CD4-positive, alpha-beta T cell (primary cell): ENCODE measurements around the gene TRAPPC6A. TPM values are rescaled to one million over a fixed set of nuclear protein-coding genes. Genes with fewer than 3 reads are reported as not detected.
A peak's percentile ranks its signal among the peaks of the same experiment; 100 is the strongest.

Experiments
- ATAC-seq: fragments of 200-7000 bp; cut with Tn5 transposase; one replicate; pipeline ENCODE4 v1.10.0; 2022; ENCODE audit warnings: mild to moderate bottlenecking; ENCODE audit not compliant: poor library complexity
- CTCF ChIA-PET: fragments of 350-600 bp; sonication (Branson Sonifier 250); formaldehyde crosslinking; loops from one replicate; lab custom pipeline; 2021; ENCODE audit warnings: antibody characterized with exemption, inconsistent platforms; lab: Charles Lee
- POLR2A ChIA-PET: fragments of 350-600 bp; sonication (Branson Sonifier 250); formaldehyde crosslinking; loops from one replicate; lab custom pipeline; 2021; ENCODE audit warnings: antibody characterized with exemption, inconsistent platforms; lab: Charles Lee
- DNase-seq, 14 experiments: peaks; one replicate each; pipeline ENCODE4 v3.0.0-alpha.2; 2013 to 2020; ENCODE audit warnings: mixed read lengths in 2 of 14
- H3K27ac ChIP-seq, 2 donors: one replicate each; pipeline versions ENCODE4 v1.5.1 to v1.7.0; 2013; ENCODE audit warnings: low read length in 2 of 2, low read depth in 1 of 2, mild to moderate bottlenecking in 1 of 2
- H3K27me3 ChIP-seq, 2 experiments: 1 replicate in 1 of 2; 2 replicates in 1 of 2; pipeline versions ENCODE4 v1.6.1 to v1.7.0; 2013; ENCODE audit warnings: low read length in 2 of 2, control low read depth in 1 of 2, mild to moderate bottlenecking in 1 of 2, moderate library complexity in 1 of 2; ENCODE audit not compliant: insufficient read depth in 2 of 2, control insufficient read depth in 1 of 2
- H3K36me3 ChIP-seq: one replicate; pipeline ENCODE4 v1.6.1; 2013; ENCODE audit warnings: low read length, control low read depth; ENCODE audit not compliant: insufficient read depth
- H3K4me1 ChIP-seq: one replicate; pipeline ENCODE4 v1.6.1; 2013; ENCODE audit warnings: low read length, control low read depth; ENCODE audit not compliant: insufficient read depth
- H3K4me3 ChIP-seq: one replicate; pipeline ENCODE4 v1.5.1; 2013; ENCODE audit warnings: mild to moderate bottlenecking, low read length, moderate library complexity
- H3K9me3 ChIP-seq, 2 experiments: 1 replicate in 1 of 2; 2 replicates in 1 of 2; pipeline versions ENCODE4 v1.6.1 to v1.7.0; 2013; ENCODE audit warnings: low read length in 2 of 2, mild to moderate bottlenecking in 2 of 2, control low read depth in 1 of 2, moderate library complexity in 1 of 2; ENCODE audit not compliant: control insufficient read depth in 1 of 2, insufficient read depth in 1 of 2
- H3K27ac Mint-ChIP-seq: one replicate; pipeline ENCODE4 v1.8.0; 2020; ENCODE audit warnings: mixed read lengths
- H3K27me3 Mint-ChIP-seq: one replicate; pipeline ENCODE4 v1.8.0; 2021; ENCODE audit warnings: mixed read lengths
- H3K36me3 Mint-ChIP-seq: one replicate; pipeline ENCODE4 v1.8.0; 2021; ENCODE audit warnings: low read depth, mixed read lengths
- H3K4me1 Mint-ChIP-seq: one replicate; pipeline ENCODE4 v1.8.0; 2021; ENCODE audit warnings: low read depth, mixed read lengths
- H3K4me3 Mint-ChIP-seq: one replicate; pipeline ENCODE4 v1.8.0; 2020; ENCODE audit warnings: mild to moderate bottlenecking, mixed read lengths
- H3K9me3 Mint-ChIP-seq: one replicate; pipeline ENCODE4 v1.8.0; 2020; ENCODE audit warnings: mixed read lengths
- intact Hi-C, 2 experiments: fragments of 100-400 bp; cut with DNase I in 1 of 2; cut with micrococcal nuclease in 1 of 2; formaldehyde crosslinking; loops; one replicate each; pipeline versions ENCODE4 v1.15.1 to v1.9.0; 2023 to 2025; cut with DNase I, micrococcal nuclease
- total RNA-seq, 174 experiments: library from RNA in 2 of 174; stranded (reverse) in 2 of 174; gene quantifications; one replicate each; pipeline ENCODE4 v1.2.3 and lab custom pipeline; 2021 to 2026
- TF ChIP-seq, protein P1 (sequence below): fragments of 200-600 bp; IDR thresholded peaks from one replicate; pipeline ENCODE4 v1.8.0; 2022; ENCODE audit warnings: antibody characterized with exemption, mild to moderate bottlenecking

The TRAPPC6A gene
- total RNA-seq, 2 experiments from 2014 or later, result 32.0 to 38.8 TPM

DNA sequence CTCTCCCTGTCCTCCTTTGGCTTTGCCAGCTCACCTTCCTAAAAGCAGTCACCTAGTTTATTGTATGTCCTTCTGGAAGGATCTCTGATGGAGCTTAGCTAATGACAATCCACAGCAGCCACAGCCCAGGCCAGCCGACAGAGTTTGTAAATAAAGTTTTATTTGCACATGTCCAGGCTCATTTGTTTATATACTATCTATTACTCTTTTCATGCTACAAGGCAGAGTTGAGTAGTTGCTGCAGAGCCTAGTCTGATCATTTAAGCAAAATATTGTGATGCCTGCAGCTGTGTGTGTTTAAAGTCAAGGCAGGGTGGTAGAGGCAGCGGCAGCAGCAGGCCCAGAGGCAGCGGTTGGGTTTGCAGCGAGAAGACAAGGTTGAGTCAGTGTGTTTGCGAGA is 49.9 kb downstream of the TRAPPC6A start:
- H3K4me3 Mint-ChIP-seq, result no peak overlapping the region
- H3K27me3 ChIP-seq, result no peaks in the 10 kb centered on the region
- no peaks in the 10 kb centered on the region for H3K36me3 ChIP-seq
- H3K36me3 Mint-ChIP-seq, result no peaks in the 10 kb centered on the region
- no peak overlapping the region for H3K27ac Mint-ChIP-seq
- H3K27ac ChIP-seq, result no peak overlapping the region
- intact Hi-C loops, result loop anchor here in 1 of 2 experiments (5.0 kb wide), 2 partner anchors 36 to 59 kb away; partner anchors contain the start of gene PPP1R37
- no peaks in the 10 kb centered on the region for H3K9me3 ChIP-seq
- no peak overlapping the region for H3K4me3 ChIP-seq
- ChIA-PET CTCF (no interaction called here), POLR2A (interaction anchor here (0.5 kb wide), 1 partner anchor 25 kb away, joined by 3 read pairs; no protein-coding TSS in a partner anchor)
- H3K4me1 ChIP-seq, result peaks cover 13% of the 10 kb centered on the region
- TF ChIP-seq, protein P1, sequence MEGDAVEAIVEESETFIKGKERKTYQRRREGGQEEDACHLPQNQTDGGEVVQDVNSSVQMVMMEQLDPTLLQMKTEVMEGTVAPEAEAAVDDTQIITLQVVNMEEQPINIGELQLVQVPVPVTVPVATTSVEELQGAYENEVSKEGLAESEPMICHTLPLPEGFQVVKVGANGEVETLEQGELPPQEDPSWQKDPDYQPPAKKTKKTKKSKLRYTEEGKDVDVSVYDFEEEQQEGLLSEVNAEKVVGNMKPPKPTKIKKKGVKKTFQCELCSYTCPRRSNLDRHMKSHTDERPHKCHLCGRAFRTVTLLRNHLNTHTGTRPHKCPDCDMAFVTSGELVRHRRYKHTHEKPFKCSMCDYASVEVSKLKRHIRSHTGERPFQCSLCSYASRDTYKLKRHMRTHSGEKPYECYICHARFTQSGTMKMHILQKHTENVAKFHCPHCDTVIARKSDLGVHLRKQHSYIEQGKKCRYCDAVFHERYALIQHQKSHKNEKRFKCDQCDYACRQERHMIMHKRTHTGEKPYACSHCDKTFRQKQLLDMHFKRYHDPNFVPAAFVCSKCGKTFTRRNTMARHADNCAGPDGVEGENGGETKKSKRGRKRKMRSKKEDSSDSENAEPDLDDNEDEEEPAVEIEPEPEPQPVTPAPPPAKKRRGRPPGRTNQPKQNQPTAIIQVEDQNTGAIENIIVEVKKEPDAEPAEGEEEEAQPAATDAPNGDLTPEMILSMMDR, result no peak
- DNase-seq, result no peak
- H3K4me1 Mint-ChIP-seq, result peaks cover 16% of the 10 kb centered on the region
- no peak for ATAC-seq
- H3K9me3 Mint-ChIP-seq, result no peaks in the 10 kb centered on the region
- no peaks in the 10 kb centered on the region for H3K27me3 Mint-ChIP-seq

DNA sequence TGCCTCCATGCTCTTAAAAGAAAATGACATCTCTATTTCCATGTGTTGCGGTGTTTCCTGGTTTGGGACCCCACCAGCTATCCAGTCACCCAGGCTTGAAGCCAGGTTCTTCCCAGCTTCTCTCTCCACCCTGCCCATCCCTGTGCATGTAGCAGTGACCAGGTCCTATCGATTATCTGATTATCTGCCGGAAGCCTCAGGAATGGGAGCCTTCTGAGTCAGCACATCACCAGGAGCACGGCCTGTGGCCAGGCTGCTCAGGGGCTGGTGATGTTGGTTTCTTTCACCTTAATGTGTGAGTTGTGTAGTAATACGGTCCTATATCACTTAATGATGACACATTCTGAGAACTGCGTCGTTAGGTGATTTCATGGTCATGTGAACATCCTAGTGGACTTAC is 51.4 kb downstream of the TRAPPC6A start:
- Mint-ChIP-seq H3K36me3 (no peaks in the 10 kb centered on the region), H3K27ac (no peak overlapping the region), H3K9me3 (no peaks in the 10 kb centered on the region), H3K4me1 (peaks cover 26% of the 10 kb centered on the region), H3K27me3 (no peaks in the 10 kb centered on the region), H3K4me3 (no peak overlapping the region)
- ATAC-seq (no peak), DNase-seq (no peak)
- Histone ChIP-seq H3K4me3 (no peak overlapping the region), H3K27ac (no peak overlapping the region), H3K27me3 (no peaks in the 10 kb centered on the region), H3K4me1 (peaks cover 19% of the 10 kb centered on the region), H3K36me3 (no peaks in the 10 kb centered on the region), H3K9me3 (no peaks in the 10 kb centered on the region)
- POLR2A ChIA-PET, result no interaction called here
- TF ChIP-seq, protein P1, result no peak
- CTCF ChIA-PET, result no interaction called here
- intact Hi-C loops, result loop anchor here (2.0 to 5.0 kb wide), 3 partner anchors 34 to 110 kb away; partner anchors contain the start of gene PPP1R37 (in 1 of the 2)

DNA sequence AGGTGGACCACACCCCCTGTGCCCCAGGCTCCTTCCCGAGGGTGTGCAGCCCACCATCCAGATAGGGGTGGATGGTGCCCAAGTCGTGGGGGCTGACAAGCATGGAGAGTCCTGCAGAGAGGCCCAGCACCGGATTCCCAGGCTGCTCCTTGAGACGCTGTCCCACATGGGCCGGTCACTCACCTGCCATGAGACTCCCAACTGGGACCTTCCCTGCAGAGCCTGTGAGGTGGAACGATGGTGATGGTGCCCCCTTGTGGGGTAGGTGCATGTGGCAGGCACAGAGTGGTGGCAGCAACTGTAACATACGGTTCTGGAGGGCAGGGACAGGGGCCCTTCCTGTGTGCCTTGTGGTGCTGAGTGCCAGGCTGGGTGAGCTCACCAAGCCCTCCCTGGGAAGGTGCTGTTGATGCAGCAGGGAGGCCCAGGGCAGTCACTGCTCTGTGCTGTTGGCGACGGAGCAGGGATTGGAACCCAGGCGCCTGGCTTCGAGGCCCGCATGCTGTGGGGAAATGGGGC is 52.0 kb downstream of the TRAPPC6A start:
- Mint-ChIP-seq H3K9me3 (no peaks in the 10 kb centered on the region), H3K4me3 (no peak overlapping the region), H3K27ac (no peak overlapping the region), H3K36me3 (no peaks in the 10 kb centered on the region), H3K27me3 (no peaks in the 10 kb centered on the region), H3K4me1 (peaks cover 31% of the 10 kb centered on the region)
- Histone ChIP-seq H3K36me3 (no peaks in the 10 kb centered on the region), H3K27ac (no peak overlapping the region), H3K4me3 (no peak overlapping the region), H3K9me3 (no peaks in the 10 kb centered on the region), H3K27me3 (no peaks in the 10 kb centered on the region), H3K4me1 (peaks cover 25% of the 10 kb centered on the region)
- intact Hi-C loops, result loop anchor here (2.0 to 5.0 kb wide), 3 partner anchors 34 to 109 kb away; partner anchors contain the start of gene PPP1R37 (in 1 of the 2)
- ChIA-PET CTCF (no interaction called here), POLR2A (no interaction called here)
- ATAC-seq (peak; percentile 92), DNase-seq (peak; percentile 52 to 79 (median 62))
- TF ChIP-seq, protein P1, result peak; percentile 70
